ENCODE data around the gene GPR52. TPM values are rescaled to one million over a fixed set of nuclear protein-coding genes. Genes with fewer than 3 reads are reported as not detected.

The GPR52 gene
- total RNA-seq, 2 donors from 2014 or later = 7.8 to 9.6 TPM

DNA sequence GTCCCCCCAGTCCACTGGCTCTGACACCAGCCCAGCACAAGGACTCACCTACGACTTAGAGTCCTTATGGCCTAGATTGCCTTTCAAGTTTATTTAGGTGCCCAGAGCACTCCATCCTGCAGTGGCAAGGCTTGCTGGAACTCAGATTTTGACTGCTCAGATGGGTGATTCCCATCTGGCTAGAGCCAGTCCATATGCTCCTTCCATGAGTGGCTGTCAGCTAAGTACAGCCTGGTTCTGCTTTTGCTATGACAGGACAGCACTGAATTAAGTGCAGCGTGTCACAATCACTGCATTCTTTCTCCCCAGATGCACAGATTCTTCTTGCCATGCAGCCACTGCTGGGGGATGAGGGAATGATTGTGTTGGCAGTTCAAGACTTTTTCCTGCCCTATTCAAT, 43.8 kb downstream of the GPR52 start:
- Mint-ChIP-seq H3K36me3 (ENCODE audit: low read depth) (no peaks in the 10 kb centered on the region), H3K27me3 (no peaks in the 10 kb centered on the region), H3K4me1 (peaks cover 2% of the 10 kb centered on the region), H3K27ac (no peak overlapping the region), H3K4me3 (no peak overlapping the region)
- DNase-seq = no peak
- H3K9me3 ChIP-seq (ENCODE audit: control insufficient read depth, low read length, poor library complexity, severe bottlenecking) = no peaks in the 10 kb centered on the region
- ATAC-seq = no peak

DNA sequence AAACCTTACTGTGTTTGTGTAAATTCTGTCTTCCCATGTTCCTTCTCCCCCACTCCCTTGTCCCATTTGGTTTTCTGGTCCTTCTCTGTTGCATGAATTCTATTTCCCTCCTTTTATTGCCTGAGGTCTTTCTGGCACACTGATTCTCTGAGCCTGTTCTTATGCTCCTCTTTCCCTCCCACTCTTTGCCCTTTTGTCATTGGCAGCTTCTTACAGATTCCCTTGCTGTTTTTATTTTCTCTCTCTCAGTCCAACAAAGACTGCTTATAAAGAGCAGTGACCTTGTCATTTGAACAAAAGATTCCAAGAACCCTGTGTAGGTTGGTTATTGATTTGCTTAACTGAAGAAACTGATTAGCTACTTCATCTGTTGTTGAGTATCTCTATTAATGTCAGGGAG, 49.7 kb downstream of the GPR52 start:
- Mint-ChIP-seq H3K27me3 (no peaks in the 10 kb centered on the region), H3K4me1 (peaks cover 7% of the 10 kb centered on the region), H3K36me3 (ENCODE audit: low read depth) (no peaks in the 10 kb centered on the region), H3K4me3 (no peak overlapping the region), H3K27ac (no peak overlapping the region)
- ATAC-seq = no peak
- no peak for DNase-seq
- H3K9me3 ChIP-seq (ENCODE audit: control insufficient read depth, low read length, poor library complexity, severe bottlenecking) = no peaks in the 10 kb centered on the region
